CD4-positive, alpha-beta T cell treated with Interleukin-17A for 4 hours (primary cell): ENCODE data around the gene SSX5.
"Not testable (repeated sequence)": the region's sequence is repeated elsewhere in the genome, so short reads cannot be mapped to it uniquely, and the experiment has no call there.

Source experiments
- DNase-seq: peaks from one replicate; pipeline ENCODE4 v3.0.0-alpha.2; 2020; ENCODE audit warnings: mixed read lengths

Gene SSX5

GRCh38 chrX:48196745-48197201 is at the start of gene SSX5:
Gene SSX5 (minus strand): TSS chrX:48196795. CDS start chrX:48195358, 1,437 bp downstream.
- DNase-seq = no peak

- DNase-seq = not testable (repeated sequence)
Observed at GRCh38 chrX:48224196-48224595, 27.6 kb upstream of the SSX5 start.

DNA sequence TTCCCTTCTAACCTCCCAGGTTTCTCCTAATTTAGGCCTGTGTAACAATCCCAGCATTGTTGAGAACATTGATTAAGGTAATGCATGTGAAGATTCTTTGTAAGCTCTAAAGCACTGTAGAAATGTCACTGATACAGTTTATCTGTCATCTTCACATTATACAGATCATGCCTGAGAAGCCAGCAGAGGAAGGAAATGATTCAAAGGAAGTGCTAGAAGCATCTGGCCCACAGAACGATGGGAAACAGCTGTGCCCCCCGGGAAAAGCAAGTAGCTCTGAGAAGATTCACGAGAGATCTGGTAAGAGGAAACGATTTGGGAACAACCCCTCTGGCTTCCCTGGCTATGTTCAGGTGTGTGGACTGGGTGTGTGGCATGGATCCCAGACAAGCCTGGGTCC is 17.7 kb upstream of the SSX5 start:
- DNase-seq = not testable (repeated sequence)

DNA sequence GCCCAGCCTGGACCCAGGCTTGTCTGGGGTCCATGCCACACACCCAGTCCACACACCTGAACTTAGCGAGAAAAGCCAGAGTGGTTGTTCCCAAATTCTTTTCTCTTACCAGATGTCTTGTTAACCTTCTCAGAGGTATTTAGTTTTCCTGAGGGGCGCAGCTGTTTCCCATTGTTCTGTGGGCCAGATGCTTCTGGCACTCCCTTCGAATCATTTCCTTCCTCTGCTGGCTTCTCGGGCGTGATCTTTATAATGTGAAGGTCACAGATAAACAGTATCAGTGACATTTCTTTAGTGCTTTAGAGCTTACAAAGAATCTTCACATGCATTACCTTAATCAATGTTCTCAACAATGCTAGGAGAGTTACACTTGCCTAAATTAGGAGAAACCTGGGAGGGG is 6.6 kb downstream of the SSX5 start:
- not testable (repeated sequence) for DNase-seq

GRCh38 chrX:48181882-48182281 is 14.7 kb downstream of the SSX5 start:
- DNase-seq = not testable (repeated sequence)

DNA sequence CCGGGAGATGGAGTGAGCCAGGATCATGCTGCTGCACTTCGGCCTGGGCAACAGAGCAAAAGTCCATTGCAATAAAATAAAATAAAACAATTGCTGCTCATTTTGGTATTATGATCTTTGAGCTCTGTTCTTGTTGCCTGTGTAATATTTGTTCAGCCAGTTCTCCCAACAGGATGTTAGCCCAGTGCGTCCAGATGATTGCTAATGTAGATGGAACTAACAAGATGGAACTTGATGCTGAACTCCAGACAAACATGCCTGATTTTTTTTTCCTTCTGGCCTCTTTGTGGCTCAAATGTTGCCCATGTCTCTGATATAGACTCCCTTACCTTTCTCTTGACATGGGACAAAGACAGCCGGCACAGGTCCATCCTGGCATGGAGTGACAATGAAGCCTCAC is 15.8 kb downstream of the SSX5 start:
- no peak for DNase-seq

GRCh38 chrX:48179691-48180090 is 16.9 kb downstream of the SSX5 start:
- no peak for DNase-seq

DNA sequence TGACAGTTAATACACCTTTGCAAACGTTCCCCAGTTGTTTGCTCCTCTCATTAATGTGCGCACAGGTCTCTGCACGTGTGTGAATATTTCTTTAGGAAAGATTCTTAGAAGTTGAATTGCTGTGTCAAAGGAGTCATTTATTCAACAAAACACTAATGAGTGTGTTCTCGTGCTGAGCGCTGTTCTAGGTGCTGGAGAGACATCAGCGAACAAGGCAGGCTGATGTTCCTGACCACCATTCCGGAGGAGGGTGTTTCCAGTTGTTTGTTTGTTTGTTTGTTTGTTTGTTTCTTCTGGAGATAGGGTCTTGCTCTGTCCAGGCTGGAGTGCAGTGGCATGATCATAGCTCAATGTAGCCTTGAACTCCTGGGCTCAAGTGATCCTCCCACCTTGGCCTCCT is 30.3 kb downstream of the SSX5 start:
- DNase-seq = not testable (repeated sequence)

DNA sequence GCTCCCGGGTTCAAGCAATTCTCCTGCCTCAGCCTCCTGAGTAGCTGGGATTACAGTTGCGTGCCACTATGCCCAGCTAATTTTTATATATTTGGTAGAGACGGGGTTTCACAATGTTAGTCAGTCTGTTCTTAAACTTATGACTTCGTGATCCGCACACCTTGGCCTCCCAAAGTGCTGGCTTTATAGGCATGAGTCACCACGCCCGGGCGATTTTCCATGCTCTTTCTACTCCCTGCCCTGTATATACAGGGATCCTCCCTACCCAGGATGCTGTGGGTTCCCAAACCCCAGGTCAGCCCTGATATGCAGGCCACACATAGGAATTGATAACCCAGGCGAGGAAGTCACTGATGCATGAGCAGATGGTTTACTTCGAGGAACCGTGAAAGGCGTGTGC is 31.4 kb downstream of the SSX5 start:
- DNase-seq = no peak

DNA sequence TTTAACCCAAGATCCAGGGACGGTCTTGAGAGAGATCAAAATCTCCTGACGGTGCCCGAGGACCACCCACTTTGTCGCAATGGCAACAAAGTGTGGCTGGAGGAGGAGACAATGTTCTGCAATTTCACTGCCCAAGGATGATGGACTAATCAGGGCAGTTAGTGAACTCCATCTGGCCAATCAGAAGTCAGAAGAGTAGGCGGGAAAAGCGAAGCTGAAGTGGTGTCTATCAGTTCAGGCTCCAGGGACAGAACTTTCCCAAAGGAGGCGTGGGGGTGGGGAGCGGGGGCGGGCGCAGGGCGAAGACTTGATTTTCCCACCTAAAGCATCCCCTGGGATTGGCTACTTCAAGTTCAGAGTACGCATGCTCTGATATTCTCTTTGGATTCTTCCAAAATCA is 40.6 kb downstream of the SSX5 start:
- no peak for DNase-seq

GRCh38 chrX:48154796-48155195 is 41.8 kb downstream of the SSX5 start:
- no peak for DNase-seq

- DNase-seq = no peak
Observed at GRCh38 chrX:48153769-48154168, 42.8 kb downstream of the SSX5 start.

DNA sequence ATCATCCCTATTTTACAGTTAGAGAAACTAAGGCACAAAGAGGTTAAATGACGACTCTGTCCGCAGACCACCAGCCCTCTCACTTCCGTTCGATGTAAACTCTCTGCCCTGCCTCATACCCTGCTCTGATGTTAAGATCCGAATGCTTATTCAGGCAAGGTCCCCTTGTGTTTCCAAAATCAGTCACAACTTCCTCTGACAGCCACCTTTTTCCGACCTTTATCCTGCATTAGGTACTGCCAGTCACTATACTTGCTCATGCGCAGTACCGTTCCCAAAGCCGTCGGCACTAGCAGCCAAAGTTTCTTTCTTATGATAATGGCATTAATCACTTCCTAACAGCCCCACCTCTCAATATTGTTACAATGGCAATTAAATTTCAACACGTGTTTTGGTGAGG is 53.9 kb downstream of the SSX5 start:
- DNase-seq = peak; percentile 18

GRCh38 chrX:48141810-48142508 is 54.6 kb downstream of the SSX5 start:
- not testable (repeated sequence) for DNase-seq

DNA sequence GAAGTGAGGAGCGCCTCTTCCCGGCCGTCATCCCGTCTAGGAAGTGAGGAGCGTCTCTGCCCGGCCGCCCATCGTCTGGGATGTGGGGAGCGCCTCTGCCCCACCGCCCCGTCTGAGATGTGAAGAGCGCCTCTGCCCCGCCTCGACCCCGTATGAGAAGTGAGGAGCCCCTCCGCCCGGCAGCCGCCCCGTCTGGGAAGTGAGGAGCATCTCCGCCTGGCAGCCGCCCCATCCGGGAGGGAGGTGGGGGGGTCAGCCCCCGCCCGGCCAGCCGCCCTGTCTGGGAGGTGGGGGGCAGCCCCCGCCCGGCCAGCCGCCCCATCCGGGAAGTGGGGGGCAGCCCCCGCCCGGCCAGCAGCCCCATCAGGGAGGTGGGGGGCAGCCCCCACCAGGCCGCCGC is 57.5 kb downstream of the SSX5 start:
- not testable (repeated sequence) for DNase-seq
